Measurements from ENCODE around the gene ROBO2.

ROBO2 gene

DNA sequence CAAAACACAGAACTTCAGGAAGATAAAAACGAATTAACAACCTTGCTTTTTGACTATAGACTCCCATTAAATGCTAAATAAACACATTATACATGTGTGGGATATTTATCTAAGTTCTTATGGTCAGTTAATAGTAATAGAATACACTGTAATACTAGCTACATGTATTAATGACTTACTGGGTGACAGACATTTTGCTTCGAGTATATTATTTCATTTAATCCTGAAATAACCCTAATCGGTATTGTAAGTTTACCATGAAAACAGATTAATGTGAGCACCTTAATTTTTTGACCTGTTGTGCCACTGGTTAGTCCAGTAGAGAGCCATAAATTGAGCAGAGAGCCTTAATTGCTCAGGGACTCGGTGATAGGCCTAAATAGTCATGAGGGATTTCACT lies 151.1 kb downstream of the ROBO2 start:
- DNase-seq, result no peak

DNA sequence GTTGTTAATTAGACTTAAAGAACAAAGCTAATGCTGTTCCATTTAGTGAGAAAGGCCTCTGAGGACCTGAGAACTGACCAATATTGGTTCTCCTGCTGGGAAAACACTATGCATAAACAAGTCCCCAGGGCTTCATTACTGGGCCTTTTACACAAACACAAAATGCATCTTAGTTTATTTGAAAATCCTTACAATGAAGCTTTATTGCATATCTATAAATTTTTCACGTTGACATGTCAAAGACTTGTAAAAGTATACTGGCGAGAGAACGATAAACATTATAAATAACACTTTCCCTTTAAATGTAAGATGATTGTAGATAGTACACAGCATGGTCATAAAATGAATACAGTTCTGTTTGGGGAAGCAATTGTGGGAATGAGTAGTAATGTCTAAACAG lies 151.7 kb downstream of the ROBO2 start:
- DNase-seq, result no peak

DNA sequence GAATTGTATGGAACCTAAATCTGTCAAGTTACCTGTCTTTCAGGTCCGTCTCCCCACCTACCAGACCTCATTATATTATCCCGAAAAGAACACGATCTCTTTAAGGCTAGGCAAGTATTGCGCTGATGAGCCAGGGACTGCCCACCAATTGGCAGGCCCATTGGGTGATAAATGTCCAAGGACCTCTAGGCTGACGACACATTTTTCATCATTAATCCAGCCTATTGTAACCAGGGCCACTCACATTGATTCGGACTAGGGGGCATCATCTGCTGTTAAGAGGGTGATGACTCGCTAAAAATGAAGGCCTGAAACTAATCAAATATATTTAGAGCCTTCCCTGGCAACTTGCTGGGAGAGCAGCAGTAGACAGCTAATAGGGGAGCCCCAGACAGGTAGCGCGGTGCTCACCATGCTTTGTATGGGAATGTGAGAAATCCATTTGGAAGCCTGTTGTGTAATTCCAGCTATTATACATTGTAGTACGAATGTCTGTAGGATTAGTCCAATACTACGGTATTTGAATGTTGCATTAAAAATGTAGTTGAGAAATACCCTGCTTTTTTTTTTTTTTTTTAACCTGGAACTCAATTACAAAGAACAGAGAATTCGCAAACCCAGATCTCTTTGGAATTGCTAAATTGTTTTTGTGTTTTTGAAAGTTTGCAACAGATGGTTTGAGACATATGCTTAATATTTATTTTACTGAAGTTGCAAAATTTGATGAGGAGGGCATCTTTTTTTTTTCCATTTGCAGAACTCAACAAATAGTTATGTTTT lies 156.1 kb downstream of the ROBO2 start:
- DNase-seq, result no peak

DNA sequence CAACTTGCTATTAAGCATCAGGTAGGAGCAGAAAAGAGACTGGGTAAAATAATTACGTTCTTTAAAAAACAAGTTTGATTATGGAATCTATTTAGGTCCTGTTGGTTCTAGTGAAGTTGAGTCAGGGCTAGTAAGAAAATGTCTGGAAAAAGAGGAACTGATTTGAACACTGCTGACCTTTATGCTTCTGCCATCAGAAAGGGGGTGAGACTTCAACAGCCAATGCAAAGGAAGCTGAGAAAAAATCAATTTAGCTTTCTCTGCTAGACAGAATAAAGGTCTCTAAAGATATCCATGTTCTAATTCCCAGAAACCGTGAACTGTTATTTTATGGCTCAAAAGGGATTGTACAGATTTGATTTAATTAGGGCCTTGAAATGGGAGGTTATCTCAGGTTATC lies 157.5 kb downstream of the ROBO2 start:
- DNase-seq, result no peak

DNA sequence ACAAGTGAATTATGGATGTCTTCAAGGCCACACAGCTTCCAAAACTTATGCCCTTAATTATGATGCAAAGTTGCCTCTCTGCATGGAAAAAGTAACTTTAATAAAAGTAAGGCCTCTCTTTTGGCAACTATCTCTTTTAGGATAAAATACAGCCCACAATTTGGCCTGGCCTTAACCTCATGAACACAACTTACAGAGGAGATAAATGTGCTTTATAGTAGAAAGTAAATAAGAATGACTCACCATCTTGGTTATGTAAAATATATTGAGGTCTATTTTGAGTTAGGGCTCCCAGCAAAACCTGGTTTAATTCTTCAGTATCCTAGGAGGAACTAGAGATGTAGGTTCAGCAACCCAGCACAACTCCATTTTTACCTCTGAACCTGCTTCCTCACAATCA lies 164.0 kb downstream of the ROBO2 start:
- DNase-seq, result no peak

DNA sequence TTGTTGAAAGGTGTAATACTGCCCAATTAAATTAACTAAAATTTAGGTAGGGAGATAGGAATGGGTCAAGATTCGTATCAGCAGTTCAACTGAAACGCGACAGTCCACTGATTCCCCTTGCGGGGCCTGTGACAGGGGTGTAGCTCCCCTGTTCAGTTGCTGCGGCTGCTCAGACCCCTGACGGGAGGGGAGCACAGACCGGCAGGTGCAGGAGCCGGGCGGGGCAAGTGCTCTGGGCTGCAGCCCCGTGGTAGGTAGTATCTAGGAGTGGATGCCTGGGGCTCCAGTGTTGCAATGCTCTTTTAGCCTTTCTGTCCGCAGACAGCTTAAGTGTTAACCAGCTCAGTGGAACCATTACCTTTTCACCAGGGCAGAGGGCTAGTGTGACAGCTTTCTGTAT lies 164.9 kb downstream of the ROBO2 start:
- DNase-seq, result no peak

DNA sequence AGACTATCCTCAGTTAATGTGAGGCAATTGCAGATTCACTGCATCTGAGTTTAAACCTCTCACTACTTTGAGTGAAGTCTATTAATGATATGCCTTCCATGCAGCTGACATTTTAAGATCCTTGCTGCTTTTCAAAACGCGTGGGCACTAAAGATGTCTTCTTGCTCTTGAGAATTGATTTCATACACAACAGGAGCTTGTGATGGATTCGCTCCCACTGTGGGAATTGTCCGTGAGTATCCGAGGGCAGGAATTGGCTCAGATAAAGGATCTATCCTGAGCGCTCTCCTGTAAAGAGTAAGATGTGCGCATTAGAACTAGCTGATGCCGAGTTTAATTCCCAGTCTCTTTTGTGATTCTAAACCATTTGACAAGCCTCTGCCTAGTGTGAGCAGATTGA lies 167.9 kb downstream of the ROBO2 start:
- no peak for DNase-seq

DNA sequence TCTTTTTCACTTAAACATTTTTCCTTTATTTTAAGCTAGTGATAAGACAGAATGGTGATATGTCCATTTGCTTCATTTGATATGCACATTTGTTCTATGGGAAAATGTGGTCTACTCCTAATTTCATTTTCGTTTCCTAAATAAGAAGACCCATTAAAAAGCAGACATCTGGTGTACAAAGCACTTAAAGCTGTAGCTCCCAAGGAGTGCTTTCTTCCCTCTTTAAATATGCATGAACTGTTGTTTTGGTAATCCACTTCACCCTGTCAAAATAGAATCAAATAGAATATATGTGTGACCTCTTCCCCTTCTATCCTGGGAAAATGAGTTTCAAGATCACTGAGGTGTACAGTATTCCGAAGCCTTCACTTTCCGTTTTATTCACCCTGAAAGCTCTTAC lies 182.8 kb downstream of the ROBO2 start:
- peak; percentile 23 for DNase-seq

DNA sequence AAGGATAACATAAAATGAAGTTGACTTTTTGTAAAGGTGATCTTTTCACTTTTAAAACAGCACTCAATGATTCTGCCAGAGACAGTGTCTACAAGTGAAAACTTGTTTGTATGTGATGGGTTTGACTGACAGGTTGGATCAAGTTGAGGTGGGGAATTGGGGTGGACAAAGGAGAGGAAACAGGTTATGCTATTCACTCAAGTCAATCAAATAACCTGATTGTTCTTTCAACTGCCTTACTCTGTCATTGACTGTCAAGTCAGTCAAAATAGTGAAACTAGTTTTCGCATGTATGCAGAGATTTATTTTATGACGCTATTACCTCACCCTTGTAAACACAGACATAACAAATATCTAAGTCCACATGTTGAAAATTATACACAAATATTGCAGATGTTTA lies 187.7 kb downstream of the ROBO2 start:
- no peak for DNase-seq

DNA sequence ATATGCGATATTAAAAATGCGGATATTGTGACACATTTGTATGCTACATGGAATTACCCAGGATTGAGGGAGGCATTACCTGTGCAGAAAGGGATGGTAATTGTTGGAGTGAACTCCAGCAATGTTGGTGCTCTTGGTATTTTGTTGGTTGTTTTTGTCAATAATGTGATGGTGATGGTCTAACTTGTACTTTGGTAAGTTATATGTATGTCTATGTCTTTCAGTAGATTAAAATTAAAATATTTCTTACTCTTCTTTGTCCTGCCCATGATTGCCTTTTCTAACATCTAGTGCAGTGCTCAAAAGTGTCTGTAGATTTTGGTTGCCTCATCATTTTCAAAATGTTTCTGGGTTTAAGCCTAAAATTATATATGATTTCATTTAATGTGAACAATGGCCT lies 192.7 kb downstream of the ROBO2 start:
- no peak for DNase-seq

DNA sequence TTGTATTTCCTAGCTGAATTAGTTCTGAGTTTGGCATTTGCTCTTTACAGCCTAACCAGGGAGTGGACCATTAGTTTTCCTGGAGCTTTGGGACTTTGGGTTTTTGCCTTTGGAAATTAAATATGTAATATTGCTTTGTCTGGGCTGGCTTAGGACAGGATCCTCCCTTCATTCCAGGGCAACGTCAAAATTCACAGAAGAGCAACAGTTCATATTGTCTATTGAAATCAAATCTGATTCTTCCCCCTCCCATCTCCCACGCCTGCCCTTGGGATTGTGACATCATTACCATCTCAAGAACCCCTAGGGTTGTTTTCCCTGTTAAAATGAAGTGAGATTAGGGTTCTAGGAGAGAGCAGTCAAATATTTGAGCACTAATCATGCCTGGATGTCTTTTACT lies 194.1 kb downstream of the ROBO2 start:
- no peak for DNase-seq

DNA sequence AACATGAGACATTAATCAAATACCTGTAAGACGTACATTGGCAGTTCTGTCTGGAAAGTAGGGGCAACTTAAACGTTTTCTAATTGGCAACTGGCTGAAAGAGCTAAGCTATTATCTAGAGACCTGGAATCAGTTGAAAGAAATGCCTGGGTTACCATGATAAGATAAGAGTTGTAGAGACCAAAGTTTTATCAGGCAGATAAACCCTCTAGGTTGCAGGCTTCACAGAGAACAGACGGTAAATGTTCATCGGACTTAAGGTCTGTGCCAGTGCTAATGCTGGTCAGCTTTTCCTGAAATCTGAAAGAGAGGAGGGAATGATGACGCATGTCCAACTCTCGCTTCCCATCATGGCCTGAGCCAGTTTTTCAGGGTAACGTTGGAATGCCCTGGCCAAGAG lies 196.2 kb downstream of the ROBO2 start:
- no peak for DNase-seq

DNA sequence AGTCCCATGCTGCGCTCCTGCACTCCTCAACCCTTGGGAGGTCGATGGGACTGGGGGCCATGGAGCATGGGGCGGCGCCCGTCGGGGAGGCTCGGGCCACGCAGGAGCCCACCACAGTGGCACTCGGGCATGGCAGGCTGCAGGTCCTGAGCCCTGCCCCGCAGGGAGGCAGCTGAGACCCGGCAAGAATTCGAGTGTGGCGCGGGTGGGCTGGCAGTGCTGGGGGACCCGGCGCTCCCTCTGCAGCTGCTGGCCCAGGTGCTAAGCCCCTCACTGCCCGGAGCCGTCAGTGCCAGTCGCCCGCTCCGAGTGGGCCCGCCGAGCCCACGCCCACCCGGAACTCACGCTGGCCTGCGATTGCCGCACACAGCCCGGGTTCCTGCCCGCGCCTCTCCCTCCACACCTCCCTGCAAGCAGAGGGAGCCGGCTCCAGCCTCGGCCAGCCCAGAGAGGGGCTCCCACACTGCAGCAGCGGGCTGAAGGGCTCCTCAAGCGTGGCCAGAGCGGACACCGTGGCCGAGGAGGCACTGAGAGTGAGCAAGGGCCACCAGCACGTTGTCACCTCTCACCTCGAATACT lies 200.3 kb downstream of the ROBO2 start:
- no peak for DNase-seq

DNA sequence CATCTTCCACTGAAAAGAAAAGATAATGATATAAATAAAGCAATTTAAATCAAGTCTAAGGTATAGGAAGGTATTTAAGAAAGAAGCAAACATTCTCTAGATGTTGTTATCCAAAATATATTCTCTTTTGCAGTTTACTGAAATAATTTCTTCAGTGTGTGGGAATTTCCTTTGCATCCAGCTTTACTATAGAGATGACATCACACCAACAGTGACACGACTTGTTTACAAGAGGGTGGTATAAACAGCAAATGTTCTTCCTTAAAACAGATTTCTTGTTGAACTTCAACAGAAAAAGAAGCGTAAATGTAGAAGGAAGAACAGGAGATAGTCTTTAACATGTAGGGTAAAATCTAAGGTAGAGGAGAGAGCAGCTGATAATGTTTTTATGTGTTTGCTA lies 202.5 kb downstream of the ROBO2 start:
- no peak for DNase-seq

DNA sequence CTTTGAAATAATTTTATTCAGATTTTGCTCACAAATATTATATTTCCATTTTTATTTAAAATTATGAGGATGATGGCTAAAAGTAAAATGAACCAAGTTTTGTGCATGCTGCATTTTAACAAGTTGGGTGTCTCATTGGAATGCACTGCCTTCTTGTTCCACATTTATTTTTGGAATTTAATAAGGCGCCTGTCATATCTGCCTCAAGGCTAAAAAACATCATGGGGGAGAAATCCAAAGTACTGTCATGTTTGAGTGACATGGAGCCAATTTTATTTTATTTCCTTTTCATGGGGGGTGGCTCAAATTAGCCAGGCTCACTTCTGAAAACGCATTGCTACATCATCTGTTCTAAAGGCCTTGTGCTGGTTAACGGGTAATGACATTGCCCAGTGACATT lies 205.1 kb downstream of the ROBO2 start:
- DNase-seq, result no peak

DNA sequence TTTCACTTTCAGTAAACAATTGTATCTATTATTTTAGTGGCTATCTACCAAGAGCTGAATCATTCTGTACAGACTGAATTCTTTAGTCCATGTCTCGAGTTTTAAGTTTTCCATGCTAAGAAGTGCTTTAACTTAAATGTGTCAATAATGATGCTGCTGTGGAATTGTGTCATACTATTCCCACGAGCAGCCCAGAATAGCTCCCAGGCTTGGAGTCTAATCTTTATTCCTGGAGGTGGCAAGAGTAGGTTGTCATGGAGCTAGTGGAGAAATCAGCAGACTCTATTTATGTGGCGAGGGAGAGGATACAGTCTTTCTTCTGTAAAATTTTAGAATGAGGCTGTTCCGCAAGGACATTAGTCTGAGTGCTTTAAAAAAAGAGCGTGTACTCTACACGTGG lies 207.2 kb downstream of the ROBO2 start:
- DNase-seq, result no peak

DNA sequence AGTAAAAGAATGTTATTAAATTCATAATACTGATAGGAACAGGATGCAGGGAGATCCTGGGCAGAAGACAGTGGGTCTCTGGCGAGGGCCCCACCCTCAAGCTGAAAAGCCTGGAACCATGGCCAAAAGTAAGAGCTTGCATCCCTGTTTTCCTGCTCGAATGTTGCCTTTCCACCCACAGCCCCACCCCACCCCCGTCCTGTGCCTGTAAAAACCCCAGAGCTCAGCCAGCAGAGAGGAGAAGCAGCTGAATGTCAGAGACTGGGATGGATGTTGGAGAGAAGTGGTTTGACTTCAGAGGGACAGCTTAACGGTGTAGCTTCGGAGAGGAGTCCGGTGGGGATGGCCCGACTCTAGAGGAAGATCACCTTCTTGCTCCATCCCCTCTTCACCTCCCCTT lies 207.9 kb downstream of the ROBO2 start:
- DNase-seq, result no peak

DNA sequence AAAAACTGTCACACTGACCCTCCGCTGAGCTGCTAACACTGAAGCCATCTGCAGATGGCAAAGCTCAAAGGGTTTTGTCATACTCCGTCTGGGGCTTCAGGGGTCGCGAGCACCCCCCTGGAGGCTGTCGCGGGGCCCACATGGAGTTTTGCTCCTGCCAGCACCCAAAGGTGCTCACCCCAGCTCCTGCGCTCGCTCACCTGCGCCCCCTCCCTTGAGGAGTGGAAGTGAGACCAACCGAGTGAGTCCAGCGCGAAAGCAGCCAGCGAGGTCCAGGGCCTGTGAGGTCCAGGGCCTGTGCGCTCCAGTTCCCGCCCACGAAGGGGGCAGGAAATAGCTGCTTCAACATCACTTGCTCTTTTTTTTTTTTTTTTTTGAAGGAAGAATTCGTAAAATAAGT lies 208.5 kb downstream of the ROBO2 start:
- DNase-seq, result no peak

DNA sequence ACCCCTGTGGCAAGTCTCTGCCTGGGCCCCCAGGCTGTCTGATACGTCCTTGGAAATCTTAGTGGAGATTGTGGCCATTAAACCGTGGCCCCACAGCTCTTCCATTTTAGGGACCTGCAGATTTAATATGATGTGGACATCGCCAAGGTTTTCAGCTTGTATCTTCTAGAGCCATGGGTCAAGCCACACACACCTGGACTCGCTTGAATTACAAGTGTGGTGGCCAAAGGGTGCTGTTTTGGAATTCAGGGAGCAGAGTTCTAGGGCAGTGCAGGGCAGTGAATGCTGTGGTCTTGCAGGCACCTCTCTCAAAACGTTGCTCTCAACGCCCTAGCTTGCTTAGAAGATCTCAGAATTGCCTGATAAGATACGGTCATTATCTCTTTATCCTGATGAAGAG lies 211.2 kb downstream of the ROBO2 start:
- DNase-seq, result no peak

DNA sequence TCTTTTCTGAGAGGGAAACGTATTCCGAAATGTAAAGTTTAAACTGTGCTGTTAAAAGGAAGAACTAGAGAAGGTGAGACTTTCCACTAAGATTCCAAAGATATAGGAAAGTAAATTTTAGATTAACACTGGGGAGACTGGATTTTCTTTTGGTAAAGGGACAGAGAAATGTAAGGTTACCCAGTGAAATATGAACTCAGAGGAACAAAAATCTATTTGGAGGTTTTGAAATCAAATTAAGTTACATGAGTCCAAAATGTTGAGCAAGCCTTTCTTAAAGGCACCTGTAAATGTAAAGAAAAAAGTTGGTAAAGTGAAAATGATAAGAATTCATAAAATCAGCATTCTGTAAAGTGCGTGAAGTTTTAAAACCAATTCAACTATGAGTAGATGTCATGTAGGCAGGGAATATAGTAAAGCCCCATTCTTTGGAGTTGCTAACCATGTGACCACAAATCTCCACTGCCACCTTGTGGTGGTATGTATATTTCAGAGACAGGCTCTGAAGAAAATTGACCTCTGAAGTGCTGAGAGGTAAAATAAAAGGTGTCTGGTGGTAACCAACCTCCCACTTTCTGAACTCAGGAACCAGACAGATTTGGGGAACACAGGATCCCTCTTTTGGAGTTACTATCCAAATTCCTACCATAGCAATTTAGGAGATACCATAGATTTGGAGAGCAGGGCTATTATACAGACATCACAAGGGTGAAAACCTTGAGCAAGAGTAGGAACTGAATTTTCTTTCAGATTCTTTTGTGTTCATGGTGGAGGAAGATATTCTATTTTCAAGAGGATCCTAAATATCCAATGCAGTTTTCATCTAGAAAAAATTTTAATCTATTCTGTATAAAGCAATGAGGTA lies 215.3 kb downstream of the ROBO2 start:
- DNase-seq, result peak; percentile 31

DNA sequence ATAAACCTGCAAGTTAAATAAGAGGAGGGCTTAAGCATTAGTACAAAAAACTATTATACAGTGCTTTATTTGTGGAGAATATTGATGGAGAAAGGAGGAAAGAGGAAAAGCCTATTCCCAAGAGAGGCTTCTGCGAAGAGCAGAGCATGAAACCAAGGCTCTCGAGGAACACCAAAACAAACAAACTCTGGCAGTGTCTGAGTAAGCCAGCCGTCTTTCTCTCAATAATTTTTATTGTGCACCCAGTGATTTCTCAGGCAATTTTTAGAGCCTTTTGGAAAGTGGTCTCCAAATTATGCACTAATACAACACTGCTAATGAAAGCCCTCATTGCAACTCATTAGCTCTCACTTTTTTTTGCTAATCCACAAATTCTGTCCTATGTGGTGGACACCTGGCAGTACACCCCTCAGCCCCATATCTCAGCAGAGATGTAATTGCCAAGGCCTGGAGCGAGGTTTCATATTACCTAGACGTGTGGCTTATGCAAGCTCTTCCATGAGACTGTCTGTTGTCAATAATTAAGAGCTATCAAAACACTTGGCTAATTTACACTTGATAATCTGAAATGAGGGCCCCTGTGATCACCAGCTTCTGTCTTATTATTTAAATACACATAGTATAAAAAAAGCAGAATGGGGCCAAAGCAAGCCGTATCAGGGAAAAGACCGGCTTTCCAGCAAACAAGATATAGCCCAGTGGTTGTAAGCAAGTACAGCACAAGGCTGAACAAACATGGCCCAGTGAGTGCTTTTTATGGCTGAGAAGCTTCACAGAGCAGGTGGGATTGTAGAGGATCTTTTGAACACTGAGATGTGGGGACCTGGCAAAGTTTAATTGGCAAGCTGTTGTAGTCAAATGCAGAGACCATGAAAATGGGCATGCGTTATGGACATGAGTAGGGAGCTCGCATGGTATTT lies 216.9 kb downstream of the ROBO2 start:
- DNase-seq, result peak; percentile 86

DNA sequence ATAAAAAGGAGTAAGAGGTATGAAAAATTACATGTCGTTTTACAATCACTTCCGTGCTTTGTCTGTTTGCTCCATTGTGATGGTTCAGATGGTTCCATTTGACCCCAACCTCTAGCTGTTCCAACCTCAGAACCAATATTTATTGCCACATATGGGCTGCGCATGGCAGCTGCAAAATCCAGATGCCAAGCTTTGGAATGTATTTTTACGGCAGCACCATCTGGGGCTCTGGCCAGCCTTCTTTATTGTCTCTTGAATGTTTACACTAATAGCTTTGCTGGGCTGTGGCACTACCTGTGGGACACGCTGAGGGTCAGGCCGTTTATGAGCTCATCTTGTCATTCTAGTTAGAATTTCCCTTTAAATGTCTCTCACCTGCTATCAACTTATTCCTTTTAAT lies 219.8 kb downstream of the ROBO2 start:
- no peak for DNase-seq

DNA sequence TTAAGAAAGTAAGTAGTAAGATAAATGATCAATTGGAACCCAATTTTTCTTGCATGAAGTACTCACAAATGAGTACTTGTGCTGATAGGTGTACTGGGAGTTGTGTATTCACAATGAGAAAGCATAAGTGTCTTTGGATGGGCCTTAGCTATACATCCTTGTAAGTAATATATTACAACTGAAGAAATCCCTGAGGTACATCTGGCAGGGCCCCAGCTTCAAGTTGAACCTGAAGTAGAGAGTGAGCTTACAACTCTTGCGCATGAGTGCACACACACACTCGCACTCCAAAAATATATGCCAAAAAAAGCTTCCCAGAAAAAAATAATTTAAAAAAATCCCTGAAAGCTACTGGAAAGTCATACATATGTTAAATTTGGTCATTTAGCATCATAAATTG lies 222.5 kb downstream of the ROBO2 start:
- DNase-seq, result peak; percentile 8

All from DMS79 treated with DMSO at 0.1 percent for 48 hours (cell line).